ENCODE data around the gene UBAC2. TPM values are rescaled to one million over a fixed set of nuclear protein-coding genes. Genes with fewer than 3 reads are reported as not detected.
"Not testable (repeated sequence)": the region's sequence is repeated elsewhere in the genome, so short reads cannot be mapped to it uniquely, and the experiment has no call there.

UBAC2 gene
- total RNA-seq, 2 experiments from 2014 or later: 48.4 to 56.3 TPM

GRCh38 chr13:99249178-99249577 is 48.5 kb downstream of the UBAC2 start:
- H3K27ac Mint-ChIP-seq; H3K4me3 Mint-ChIP-seq; DNase-seq; intact Hi-C loops (cut with DNase I, micrococcal nuclease); ATAC-seq; H3K9me3 Mint-ChIP-seq (ENCODE audit: low read depth); POLR2A ChIA-PET; H3K27me3 Mint-ChIP-seq: not testable (repeated sequence)
- peaks cover 37% of the 10 kb centered on the region for H3K4me1 Mint-ChIP-seq
- CTCF ChIA-PET: interaction anchor here (1.7 to 1.8 kb wide), 2 partner anchors 11 to 73 kb away, joined by 6 to 8 read pairs; no protein-coding TSS in a partner anchor
- peaks cover 63% of the 10 kb centered on the region for H3K36me3 Mint-ChIP-seq (ENCODE audit: low read depth)

GRCh38 chr13:99249606-99250005 is 49.0 kb downstream of the UBAC2 start:
- DNase-seq; H3K27ac Mint-ChIP-seq; H3K9me3 Mint-ChIP-seq (ENCODE audit: low read depth); ATAC-seq; H3K27me3 Mint-ChIP-seq; intact Hi-C loops (cut with DNase I, micrococcal nuclease); CTCF ChIA-PET; POLR2A ChIA-PET; H3K4me3 Mint-ChIP-seq: not testable (repeated sequence)
- peaks cover 63% of the 10 kb centered on the region for H3K36me3 Mint-ChIP-seq (ENCODE audit: low read depth)
- peaks cover 38% of the 10 kb centered on the region for H3K4me1 Mint-ChIP-seq

GRCh38 chr13:99250982-99251825 is 50.5 kb downstream of the UBAC2 start:
- intact Hi-C loops (cut with DNase I, micrococcal nuclease): no loop called here
- Mint-ChIP-seq H3K4me3 (peak overlapping the region; percentile 1), H3K4me1 (peaks cover 51% of the 10 kb centered on the region), H3K27me3 (no peaks in the 10 kb centered on the region), H3K9me3 (ENCODE audit: low read depth) (peaks cover 4% of the 10 kb centered on the region), H3K36me3 (ENCODE audit: low read depth) (peaks cover 65% of the 10 kb centered on the region), H3K27ac (peak overlapping the region; percentile 69)
- DNase-seq: no peak
- peak; percentile 84 for ATAC-seq
- ChIA-PET CTCF (interaction anchor here (0.8 to 1.4 kb wide), 2 partner anchors 18 to 43 kb away, joined by 3 to 5 read pairs; no protein-coding TSS in a partner anchor), POLR2A (interaction anchor here (0.9 kb wide), 1 partner anchor 37 kb away, joined by 4 read pairs; no protein-coding TSS in a partner anchor)

DNA sequence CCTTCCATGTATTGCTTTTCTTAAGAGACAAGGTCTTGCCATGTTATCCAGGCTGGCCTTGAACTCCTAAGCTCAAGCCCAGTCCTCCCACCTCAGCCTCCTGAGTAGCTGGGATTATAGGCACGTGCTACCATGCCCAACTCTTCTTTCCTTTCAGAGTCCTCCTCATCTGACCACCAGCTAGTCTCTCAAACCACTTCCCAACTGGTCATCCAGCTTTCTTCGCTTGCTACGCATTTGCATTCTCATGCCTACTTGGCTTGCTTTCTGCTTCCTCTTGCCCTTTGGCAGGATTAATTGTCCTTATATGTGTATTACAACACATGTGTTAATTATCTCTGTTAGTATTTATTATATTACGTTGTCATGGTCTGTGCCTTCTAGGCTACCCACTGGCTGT is 51.3 kb downstream of the UBAC2 start:
- POLR2A ChIA-PET: interaction anchor here (0.9 kb wide), 1 partner anchor 38 kb away, joined by 4 read pairs; no protein-coding TSS in a partner anchor
- H3K4me1 Mint-ChIP-seq: peaks cover 57% of the 10 kb centered on the region
- ATAC-seq: no peak
- CTCF ChIA-PET: interaction anchor here (1.4 to 1.8 kb wide), 2 partner anchors 33 to 44 kb away, joined by 5 read pairs; no protein-coding TSS in a partner anchor
- H3K27me3 Mint-ChIP-seq: no peaks in the 10 kb centered on the region
- H3K36me3 Mint-ChIP-seq (ENCODE audit: low read depth): peaks cover 67% of the 10 kb centered on the region
- H3K4me3 Mint-ChIP-seq: no peak overlapping the region
- H3K27ac Mint-ChIP-seq: peak overlapping the region; percentile 69
- no peak for DNase-seq
- H3K9me3 Mint-ChIP-seq (ENCODE audit: low read depth): peaks cover 4% of the 10 kb centered on the region
- intact Hi-C loops (cut with DNase I, micrococcal nuclease): no loop called here

DNA sequence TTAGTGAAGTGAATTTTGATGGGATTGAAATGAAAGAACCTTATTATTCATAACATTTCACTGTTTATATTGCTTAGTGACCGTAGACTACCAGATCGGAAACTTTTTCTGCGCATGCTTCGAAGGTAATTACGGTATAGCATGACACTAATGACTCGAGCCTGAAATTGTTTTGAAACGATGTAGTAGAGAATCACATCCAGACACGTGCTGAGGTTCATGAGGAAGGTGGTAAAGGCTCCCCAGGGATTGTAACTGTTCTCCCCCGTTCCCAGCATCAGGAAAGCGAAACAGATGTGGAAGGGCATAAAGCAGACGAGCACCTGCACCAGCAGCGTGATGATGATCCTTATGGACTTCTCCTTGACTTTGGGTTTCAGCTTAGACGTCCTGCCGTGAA is 54.2 kb downstream of the UBAC2 start:
- no peak for ATAC-seq
- Mint-ChIP-seq H3K27me3 (no peaks in the 10 kb centered on the region), H3K9me3 (ENCODE audit: low read depth) (no peaks in the 10 kb centered on the region), H3K4me1 (peaks cover 72% of the 10 kb centered on the region), H3K27ac (peak overlapping the region; percentile 80), H3K36me3 (ENCODE audit: low read depth) (peaks cover 57% of the 10 kb centered on the region), H3K4me3 (no peak overlapping the region)
- DNase-seq: no peak
- intact Hi-C loops (cut with DNase I, micrococcal nuclease): loop anchor here in 1 of 2 experiments (2.0 kb wide), 1 partner anchor 16 kb away; no protein-coding TSS in a partner anchor
- CTCF ChIA-PET: interaction anchor here (1.4 to 4.9 kb wide), 7 partner anchors 10 to 79 kb away, joined by 3 to 22 read pairs (median 7); no protein-coding TSS in a partner anchor
- POLR2A ChIA-PET: no interaction called here

- Mint-ChIP-seq H3K4me1 (peaks cover 72% of the 10 kb centered on the region), H3K9me3 (ENCODE audit: low read depth) (no peaks in the 10 kb centered on the region), H3K27me3 (no peaks in the 10 kb centered on the region), H3K4me3 (no peak overlapping the region), H3K36me3 (ENCODE audit: low read depth) (peaks cover 57% of the 10 kb centered on the region), H3K27ac (peak overlapping the region; percentile 80)
- ChIA-PET POLR2A (interaction anchor here (0.8 kb wide), 1 partner anchor 17 kb away, joined by 4 read pairs; no protein-coding TSS in a partner anchor), CTCF (interaction anchor here (0.9 to 4.9 kb wide), 12 partner anchors 9 to 179 kb away, joined by 3 to 22 read pairs (median 6); no protein-coding TSS in a partner anchor)
- intact Hi-C loops (cut with DNase I, micrococcal nuclease): loop anchor here in 1 of 2 experiments (2.0 kb wide), 1 partner anchor 16 kb away; no protein-coding TSS in a partner anchor
- DNase-seq: no peak
- no peak for ATAC-seq
These were observed 54.6 kb downstream of the UBAC2 start for GRCh38 chr13:99255271-99255670.

- Mint-ChIP-seq H3K9me3 (ENCODE audit: low read depth) (no peaks in the 10 kb centered on the region), H3K4me3 (peak overlapping the region; percentile 61), H3K4me1 (peaks cover 73% of the 10 kb centered on the region), H3K27me3 (no peaks in the 10 kb centered on the region), H3K36me3 (ENCODE audit: low read depth) (peaks cover 56% of the 10 kb centered on the region), H3K27ac (peak overlapping the region; percentile 80)
- ATAC-seq: no peak
- ChIA-PET CTCF (interaction anchor here (0.6 to 4.9 kb wide), 19 partner anchors 8 to 184 kb away, joined by 3 to 22 read pairs (median 4); no protein-coding TSS in a partner anchor), POLR2A (interaction anchor here (0.7 to 1.6 kb wide), 5 partner anchors 24 to 56 kb away, joined by 3 to 10 read pairs (median 8); partner anchors contain the start of gene UBAC2)
- DNase-seq: no peak
- intact Hi-C loops (cut with DNase I, micrococcal nuclease): no loop called here
These were observed 55.6 kb downstream of the UBAC2 start for GRCh38 chr13:99256283-99256682.

DNA sequence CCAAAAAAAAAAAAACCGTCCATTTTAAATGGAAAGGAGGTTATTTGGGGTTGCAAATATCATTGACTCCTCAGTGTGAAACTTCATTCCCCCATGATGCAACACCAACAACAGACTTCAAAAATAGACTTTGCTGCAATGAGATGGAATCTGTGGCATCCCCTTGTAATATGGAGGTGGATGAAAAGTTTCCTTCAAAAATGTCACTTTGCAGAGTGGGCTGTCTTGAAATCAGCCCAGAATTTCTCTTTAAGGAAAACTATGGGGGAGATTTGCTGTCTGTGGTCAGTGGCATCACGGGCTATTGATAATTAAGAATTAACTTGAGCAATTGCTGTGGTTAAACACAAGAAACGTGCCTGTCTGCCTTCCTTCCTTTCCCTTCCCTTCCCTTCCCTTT is 56.1 kb downstream of the UBAC2 start:
- no peaks in the 10 kb centered on the region for H3K27me3 Mint-ChIP-seq
- peak overlapping the region; percentile 61 for H3K4me3 Mint-ChIP-seq
- peaks cover 72% of the 10 kb centered on the region for H3K4me1 Mint-ChIP-seq
- ChIA-PET CTCF (interaction anchor here (0.6 to 4.9 kb wide), 16 partner anchors 9 to 184 kb away, joined by 3 to 22 read pairs (median 4); no protein-coding TSS in a partner anchor), POLR2A (interaction anchor here (0.6 to 1.7 kb wide), 7 partner anchors 9 to 56 kb away, joined by 3 to 10 read pairs (median 7); partner anchors contain the start of gene UBAC2)
- intact Hi-C loops (cut with DNase I, micrococcal nuclease): loop anchor here in 1 of 2 experiments (1.0 kb wide), 1 partner anchor 37 kb away; no protein-coding TSS in a partner anchor
- DNase-seq (no peak), ATAC-seq (no peak)
- no peaks in the 10 kb centered on the region for H3K9me3 Mint-ChIP-seq (ENCODE audit: low read depth)
- H3K27ac Mint-ChIP-seq: peak overlapping the region; percentile 80
- peaks cover 56% of the 10 kb centered on the region for H3K36me3 Mint-ChIP-seq (ENCODE audit: low read depth)

DNA sequence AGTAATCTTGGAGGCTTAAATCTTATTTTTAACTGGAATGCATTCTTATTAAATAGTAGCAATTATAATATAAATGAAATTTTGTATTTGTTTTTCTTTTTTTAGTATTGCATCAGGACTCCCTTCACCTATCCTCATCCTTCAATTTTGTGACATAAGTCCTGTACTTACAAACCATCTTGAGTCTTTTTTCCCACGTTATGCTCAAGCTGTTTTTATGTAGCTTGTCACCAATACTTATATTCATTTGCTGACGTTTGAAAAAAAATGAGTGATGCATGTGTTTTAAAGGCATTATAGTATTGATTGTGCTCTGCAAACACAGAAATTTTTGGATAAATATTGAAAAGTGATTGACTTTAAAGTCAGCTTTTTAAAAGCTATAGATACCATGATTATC is 56.6 kb downstream of the UBAC2 start:
- CTCF ChIA-PET: interaction anchor here (0.9 to 4.9 kb wide), 13 partner anchors 9 to 163 kb away, joined by 3 to 22 read pairs (median 4); partner anchors contain the start of gene UBAC2

DNA sequence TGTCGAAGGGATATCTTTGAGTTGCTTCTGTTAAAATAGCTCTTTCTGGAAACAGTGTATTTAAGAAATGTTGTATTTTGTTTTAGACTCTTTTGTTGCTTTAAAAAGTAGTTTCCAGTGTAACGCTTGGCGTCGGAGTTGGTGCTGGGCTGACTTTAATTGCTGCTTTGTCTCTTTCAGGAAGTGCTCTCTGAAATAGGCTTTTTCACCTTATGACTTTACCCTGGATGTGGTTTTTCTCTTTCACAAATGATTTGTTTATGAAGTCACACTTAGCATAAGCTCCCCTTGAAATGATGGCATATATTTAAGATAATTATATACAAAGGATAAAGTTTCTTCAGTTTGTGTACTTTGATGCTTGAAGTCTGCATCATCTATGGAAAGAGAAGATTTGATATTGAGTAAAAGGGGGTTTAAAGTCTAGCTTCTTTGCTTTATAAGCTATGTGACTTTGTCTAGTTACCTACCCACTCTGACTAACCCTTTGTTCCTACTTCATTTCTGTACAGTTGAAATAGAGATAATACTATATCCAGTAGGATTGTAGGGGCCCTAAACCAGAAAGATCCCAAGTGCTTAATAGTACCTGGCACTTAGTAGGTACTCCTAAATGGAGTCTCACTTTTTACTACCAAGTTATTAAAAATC is 57.7 kb downstream of the UBAC2 start, which contains the start of gene GPR18:
Gene GPR18, minus strand, starts transcription at position 170 of the 651 bp plus-strand sequence. CDS start 2,507 bp downstream, outside the sequence.
- peak within 1 kb of the TSS; percentile 95 for H3K27ac Mint-ChIP-seq
- no peaks in the 10 kb centered on the region for H3K27me3 Mint-ChIP-seq
- H3K4me1 Mint-ChIP-seq: peaks cover 76% of the 10 kb centered on the region
- H3K9me3 Mint-ChIP-seq (ENCODE audit: low read depth): no peaks in the 10 kb centered on the region
- peak; percentile 62 for DNase-seq
- CTCF ChIA-PET: interaction anchor here (0.6 to 4.9 kb wide), 18 partner anchors 7 to 167 kb away, joined by 3 to 22 read pairs (median 4); partner anchors contain the start of gene UBAC2
- POLR2A ChIA-PET: interaction anchor here (0.6 to 1.7 kb wide), 12 partner anchors 39 to 207 kb away, joined by 3 to 8 read pairs (median 3); no protein-coding TSS in a partner anchor
- H3K36me3 Mint-ChIP-seq (ENCODE audit: low read depth): peaks cover 54% of the 10 kb centered on the region
- intact Hi-C loops (cut with DNase I, micrococcal nuclease): loop anchor here (1.0 to 2.0 kb wide), 6 partner anchors 30 to 172 kb away; partner anchors contain the start of gene UBAC2 (in 2 of the 2)
- ATAC-seq: peak; percentile 88
- H3K4me3 Mint-ChIP-seq: peak within 1 kb of the TSS; percentile 80

More for the DNA sequence above, 56.6 kb downstream of the UBAC2 start:
- Mint-ChIP-seq H3K27ac (peak overlapping the region; percentile 42), H3K27me3 (no peaks in the 10 kb centered on the region), H3K4me1 (peaks cover 71% of the 10 kb centered on the region), H3K36me3 (ENCODE audit: low read depth) (peaks cover 54% of the 10 kb centered on the region), H3K9me3 (ENCODE audit: low read depth) (no peaks in the 10 kb centered on the region), H3K4me3 (peak overlapping the region; percentile 61)
- DNase-seq: no peak
- ATAC-seq: no peak
- intact Hi-C loops (cut with DNase I, micrococcal nuclease): loop anchor here in 1 of 2 experiments (1.0 kb wide), 1 partner anchor 38 kb away; no protein-coding TSS in a partner anchor
- POLR2A ChIA-PET: interaction anchor here (0.6 to 1.7 kb wide), 5 partner anchors 9 to 160 kb away, joined by 3 to 10 read pairs (median 5); no protein-coding TSS in a partner anchor
